ENCODE results near the gene KAZALD1.

- TF ChIP-seq CBX2 (IDR thresholded peaks at IDR 0.05; ENCODE audit: borderline replicate concordance, low read depth): no peak
- TF ChIP-seq USF2 (IDR thresholded peaks at IDR 0.05): no peak
- no peak for TF ChIP-seq CTCF (IDR thresholded peaks at IDR 0.05)
- TF ChIP-seq RARB (CRISPR knock-in tag; IDR thresholded peaks at IDR 0.05): no peak
- no peak for TF ChIP-seq EP300 (IDR thresholded peaks at IDR 0.05)
- no peak for TF ChIP-seq BHLHE40 (IDR thresholded peaks at IDR 0.05; ENCODE audit: low read depth, low read length)
These were observed 40.5 kb upstream of the KAZALD1 start for GRCh38 chr10:101021239-101021638.
